HepG2 (cell line): ENCODE data around the gene RDH12. TPM values are rescaled to one million over a fixed set of nuclear protein-coding genes. Genes with fewer than 3 reads are reported as not detected.

Source experiments
- BRD4 ChIP-seq: sonication (generic); formaldehyde crosslinking; IDR thresholded peaks from 2 replicates; pipeline ENCODE4 v1.4.0; 2020; ENCODE audit warnings: missing genetic modification reagents
- EHMT2 ChIP-seq: fragments of 200-600 bp; sonication (generic); IDR thresholded peaks from 2 replicates; pipeline ENCODE4 v1.7.0; 2017; ENCODE audit warnings: antibody characterized with exemption, low read depth, low read length, borderline replicate concordance
- HNRNPH1 ChIP-seq: fragments of 200-400 bp; formaldehyde crosslinking; optimal IDR thresholded peaks from 2 replicates; pipeline ENCODE3; 2017; ENCODE audit warnings: mild to moderate bottlenecking, low read depth, low read length
- MATR3 ChIP-seq: sonication (generic); formaldehyde crosslinking; IDR thresholded peaks from 2 replicates; pipeline ENCODE4 v1.4.0; 2020; ENCODE audit warnings: missing genetic modification reagents
- NFATC3 ChIP-seq: sonication (generic); formaldehyde crosslinking; IDR thresholded peaks from 2 replicates; pipeline ENCODE4 v1.5.1; 2020; ENCODE audit warnings: mild to moderate bottlenecking, missing genetic modification reagents
- RORA ChIP-seq: sonication (generic); formaldehyde crosslinking; IDR thresholded peaks from 2 replicates; pipeline ENCODE4 v1.5.0; 2020; ENCODE audit warnings: mild to moderate bottlenecking, missing genetic modification reagents, moderate library complexity
- SMAD9 ChIP-seq: sonication (generic); formaldehyde crosslinking; IDR thresholded peaks from 2 replicates; pipeline ENCODE4 v1.5.1; 2020; ENCODE audit warnings: mild to moderate bottlenecking, missing genetic modification reagents
- SNAI1 ChIP-seq: sonication (generic); formaldehyde crosslinking; IDR thresholded peaks from 2 replicates; pipeline ENCODE4 v1.5.0; 2020; ENCODE audit warnings: mild to moderate bottlenecking, missing genetic modification reagents, borderline replicate concordance
- ZKSCAN1 ChIP-seq: fragments of 150-350 bp; IDR thresholded peaks from 2 replicates; pipeline ENCODE4 v1.6.1; 2014; ENCODE audit warnings: low read length
- ZNF44 ChIP-seq: sonication (generic); formaldehyde crosslinking; IDR thresholded peaks from 2 replicates; pipeline ENCODE4 v1.5.1; 2020; ENCODE audit warnings: mild to moderate bottlenecking, missing genetic modification reagents
- ZNF615 ChIP-seq: sonication (generic); formaldehyde crosslinking; IDR thresholded peaks from 2 replicates; pipeline ENCODE4 v1.5.0; 2020; ENCODE audit warnings: mild to moderate bottlenecking, missing genetic modification reagents, borderline replicate concordance
- ZSCAN21 ChIP-seq: sonication (generic); formaldehyde crosslinking; IDR thresholded peaks from 2 replicates; pipeline ENCODE4 v1.8.0; 2022; ENCODE audit warnings: mild to moderate bottlenecking, missing genetic modification reagents, moderate library complexity, borderline replicate concordance
- polyA plus RNA-seq, 8 experiments: library from polyadenylated mRNA; depleted of rRNA in 3 of 8; stranded (reverse) in 7 of 8; unstranded in 1 of 8; fragments of >200 nt; fragmentation: Illumina TruSeq in 4 of 8; extraction: Trizol in 4 of 8; gene quantifications; 2 replicates each; pipeline versions ENCODE4 v1.2.1 to v1.2.3, GENCODE V29; 2011 to 2016; ENCODE audit warnings: low read depth in 4 of 8, missing spikeins in 1 of 8, mixed read lengths in 1 of 8; ENCODE audit not compliant: insufficient read depth in 1 of 8
- total RNA-seq, 5 experiments: library from RNA; depleted of rRNA; stranded (reverse); fragments of >200 nt; fragmentation: Illumina TruSeq; extraction: Trizol; gene quantifications; 2 replicates each; pipeline ENCODE4 v1.2.3, GENCODE V29; 2016; ENCODE audit warnings: low read depth in 1 of 5
- TF ChIP-seq, protein P1 (sequence below): sonication (generic); formaldehyde crosslinking; IDR thresholded peaks from 2 replicates; pipeline ENCODE4 v1.5.1; 2020; ENCODE audit warnings: missing genetic modification reagents, mild to moderate bottlenecking, borderline replicate concordance
- TF ChIP-seq, protein P2 (sequence below): sonication (generic); formaldehyde crosslinking; IDR thresholded peaks from 2 replicates; pipeline ENCODE4 v1.4.0; 2020; ENCODE audit warnings: missing genetic modification reagents
- TF ChIP-seq, protein P3 (sequence below): sonication (generic); formaldehyde crosslinking; IDR thresholded peaks from 2 replicates; pipeline ENCODE4 v1.5.0; 2020; ENCODE audit warnings: missing genetic modification reagents, mild to moderate bottlenecking, borderline replicate concordance
- TF ChIP-seq, protein P4 (sequence below): IDR thresholded peaks from 2 replicates; pipeline ENCODE4 v1.6.1; 2016; ENCODE audit warnings: mild to moderate bottlenecking, missing biosample characterization, missing genetic modification reagents
- TF ChIP-seq, protein P5 (sequence below): sonication (generic); formaldehyde crosslinking; IDR thresholded peaks from 2 replicates; pipeline ENCODE4 v1.8.0; 2022; ENCODE audit warnings: missing genetic modification reagents, mild to moderate bottlenecking, borderline replicate concordance
- TF ChIP-seq, protein P6 (sequence below): sonication (generic); formaldehyde crosslinking; IDR thresholded peaks from 2 replicates; pipeline ENCODE4 v1.4.0; 2020; ENCODE audit warnings: mild to moderate bottlenecking, missing genetic modification reagents
- TF ChIP-seq, protein P7 (sequence below): sonication (generic); formaldehyde crosslinking; IDR thresholded peaks from 2 replicates; pipeline ENCODE4 v1.4.0; 2020; ENCODE audit warnings: missing genetic modification reagents, borderline replicate concordance

The RDH12 gene
- total and polyA plus RNA-seq, 2 of the 13 experiments (the other 11 are each of a cell fraction or from before 2014, with no cell fraction given) = 1.6 to 2.1 TPM

DNA sequence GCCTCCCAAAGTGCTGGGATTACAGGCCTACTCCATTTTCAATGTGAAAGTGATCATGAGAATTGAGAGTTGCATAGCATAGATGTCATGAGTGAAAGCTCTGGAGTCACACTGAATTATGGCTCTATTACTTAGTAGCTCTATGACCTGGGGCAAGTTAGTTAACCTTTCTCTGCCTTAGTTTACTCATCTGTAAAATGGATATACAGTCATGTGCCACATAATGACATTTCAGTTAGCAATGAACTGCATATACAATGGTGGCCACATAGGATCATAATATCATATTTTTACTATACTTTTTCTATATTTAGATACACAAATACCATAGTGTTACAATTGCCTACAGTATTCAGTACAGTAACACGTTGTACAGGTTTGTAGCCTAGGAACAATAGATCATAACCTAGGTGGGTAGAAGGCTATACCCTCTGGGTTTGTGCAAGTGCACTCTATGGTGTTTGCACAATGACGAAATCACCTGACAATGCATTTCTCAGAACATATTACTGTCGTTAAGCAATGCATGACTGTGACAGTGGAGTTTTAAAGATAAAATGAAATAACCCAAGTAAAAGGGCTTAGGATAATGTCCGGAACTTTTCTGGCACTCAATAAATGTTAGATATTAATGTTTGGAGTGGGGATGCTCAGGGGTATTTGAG is 61.6 kb downstream of the RDH12 start (continued):
- TF ChIP-seq NFATC3 (CRISPR knock-in tag) (no peak), RORA (no peak), ZKSCAN1 (no peak), ZNF44 (CRISPR knock-in tag) (no peak), EHMT2 (no peak), SMAD9 (CRISPR knock-in tag) (no peak), MATR3 (CRISPR knock-in tag) (no peak), ZSCAN21 (no peak), SNAI1 (no peak), ZNF615 (CRISPR knock-in tag) (no peak), HNRNPH1 (no peak), BRD4 (CRISPR knock-in tag) (no peak)
- TF ChIP-seq, protein P1, sequence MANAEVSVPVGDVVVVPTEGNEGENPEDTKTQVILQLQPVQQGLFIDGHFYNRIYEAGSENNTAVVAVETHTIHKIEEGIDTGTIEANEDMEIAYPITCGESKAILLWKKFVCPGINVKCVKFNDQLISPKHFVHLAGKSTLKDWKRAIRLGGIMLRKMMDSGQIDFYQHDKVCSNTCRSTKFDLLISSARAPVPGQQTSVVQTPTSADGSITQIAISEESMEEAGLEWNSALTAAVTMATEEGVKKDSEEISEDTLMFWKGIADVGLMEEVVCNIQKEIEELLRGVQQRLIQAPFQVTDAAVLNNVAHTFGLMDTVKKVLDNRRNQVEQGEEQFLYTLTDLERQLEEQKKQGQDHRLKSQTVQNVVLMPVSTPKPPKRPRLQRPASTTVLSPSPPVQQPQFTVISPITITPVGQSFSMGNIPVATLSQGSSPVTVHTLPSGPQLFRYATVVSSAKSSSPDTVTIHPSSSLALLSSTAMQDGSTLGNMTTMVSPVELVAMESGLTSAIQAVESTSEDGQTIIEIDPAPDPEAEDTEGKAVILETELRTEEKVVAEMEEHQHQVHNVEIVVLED (CRISPR knock-in tag) = no peak
- TF ChIP-seq, protein P2, sequence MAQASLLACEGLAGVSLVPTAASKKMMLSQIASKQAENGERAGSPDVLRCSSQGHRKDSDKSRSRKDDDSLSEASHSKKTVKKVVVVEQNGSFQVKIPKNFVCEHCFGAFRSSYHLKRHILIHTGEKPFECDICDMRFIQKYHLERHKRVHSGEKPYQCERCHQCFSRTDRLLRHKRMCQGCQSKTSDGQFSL (CRISPR knock-in tag) = no peak
- TF ChIP-seq, protein P3, sequence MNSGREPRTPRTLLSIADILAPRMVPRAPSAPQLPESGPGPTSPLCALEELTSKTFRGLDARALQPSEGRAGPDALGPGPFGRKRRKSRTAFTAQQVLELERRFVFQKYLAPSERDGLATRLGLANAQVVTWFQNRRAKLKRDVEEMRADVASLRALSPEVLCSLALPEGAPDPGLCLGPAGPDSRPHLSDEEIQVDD (CRISPR knock-in tag) = no peak
- TF ChIP-seq, protein P4, sequence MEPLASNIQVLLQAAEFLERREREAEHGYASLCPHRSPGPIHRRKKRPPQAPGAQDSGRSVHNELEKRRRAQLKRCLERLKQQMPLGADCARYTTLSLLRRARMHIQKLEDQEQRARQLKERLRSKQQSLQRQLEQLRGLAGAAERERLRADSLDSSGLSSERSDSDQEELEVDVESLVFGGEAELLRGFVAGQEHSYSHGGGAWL (CRISPR knock-in tag) = no peak
- TF ChIP-seq, protein P5, sequence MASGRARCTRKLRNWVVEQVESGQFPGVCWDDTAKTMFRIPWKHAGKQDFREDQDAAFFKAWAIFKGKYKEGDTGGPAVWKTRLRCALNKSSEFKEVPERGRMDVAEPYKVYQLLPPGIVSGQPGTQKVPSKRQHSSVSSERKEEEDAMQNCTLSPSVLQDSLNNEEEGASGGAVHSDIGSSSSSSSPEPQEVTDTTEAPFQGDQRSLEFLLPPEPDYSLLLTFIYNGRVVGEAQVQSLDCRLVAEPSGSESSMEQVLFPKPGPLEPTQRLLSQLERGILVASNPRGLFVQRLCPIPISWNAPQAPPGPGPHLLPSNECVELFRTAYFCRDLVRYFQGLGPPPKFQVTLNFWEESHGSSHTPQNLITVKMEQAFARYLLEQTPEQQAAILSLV = no peak
- TF ChIP-seq, protein P6, sequence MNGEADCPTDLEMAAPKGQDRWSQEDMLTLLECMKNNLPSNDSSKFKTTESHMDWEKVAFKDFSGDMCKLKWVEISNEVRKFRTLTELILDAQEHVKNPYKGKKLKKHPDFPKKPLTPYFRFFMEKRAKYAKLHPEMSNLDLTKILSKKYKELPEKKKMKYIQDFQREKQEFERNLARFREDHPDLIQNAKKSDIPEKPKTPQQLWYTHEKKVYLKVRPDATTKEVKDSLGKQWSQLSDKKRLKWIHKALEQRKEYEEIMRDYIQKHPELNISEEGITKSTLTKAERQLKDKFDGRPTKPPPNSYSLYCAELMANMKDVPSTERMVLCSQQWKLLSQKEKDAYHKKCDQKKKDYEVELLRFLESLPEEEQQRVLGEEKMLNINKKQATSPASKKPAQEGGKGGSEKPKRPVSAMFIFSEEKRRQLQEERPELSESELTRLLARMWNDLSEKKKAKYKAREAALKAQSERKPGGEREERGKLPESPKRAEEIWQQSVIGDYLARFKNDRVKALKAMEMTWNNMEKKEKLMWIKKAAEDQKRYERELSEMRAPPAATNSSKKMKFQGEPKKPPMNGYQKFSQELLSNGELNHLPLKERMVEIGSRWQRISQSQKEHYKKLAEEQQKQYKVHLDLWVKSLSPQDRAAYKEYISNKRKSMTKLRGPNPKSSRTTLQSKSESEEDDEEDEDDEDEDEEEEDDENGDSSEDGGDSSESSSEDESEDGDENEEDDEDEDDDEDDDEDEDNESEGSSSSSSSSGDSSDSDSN (CRISPR knock-in tag) = no peak
- TF ChIP-seq, protein P7, sequence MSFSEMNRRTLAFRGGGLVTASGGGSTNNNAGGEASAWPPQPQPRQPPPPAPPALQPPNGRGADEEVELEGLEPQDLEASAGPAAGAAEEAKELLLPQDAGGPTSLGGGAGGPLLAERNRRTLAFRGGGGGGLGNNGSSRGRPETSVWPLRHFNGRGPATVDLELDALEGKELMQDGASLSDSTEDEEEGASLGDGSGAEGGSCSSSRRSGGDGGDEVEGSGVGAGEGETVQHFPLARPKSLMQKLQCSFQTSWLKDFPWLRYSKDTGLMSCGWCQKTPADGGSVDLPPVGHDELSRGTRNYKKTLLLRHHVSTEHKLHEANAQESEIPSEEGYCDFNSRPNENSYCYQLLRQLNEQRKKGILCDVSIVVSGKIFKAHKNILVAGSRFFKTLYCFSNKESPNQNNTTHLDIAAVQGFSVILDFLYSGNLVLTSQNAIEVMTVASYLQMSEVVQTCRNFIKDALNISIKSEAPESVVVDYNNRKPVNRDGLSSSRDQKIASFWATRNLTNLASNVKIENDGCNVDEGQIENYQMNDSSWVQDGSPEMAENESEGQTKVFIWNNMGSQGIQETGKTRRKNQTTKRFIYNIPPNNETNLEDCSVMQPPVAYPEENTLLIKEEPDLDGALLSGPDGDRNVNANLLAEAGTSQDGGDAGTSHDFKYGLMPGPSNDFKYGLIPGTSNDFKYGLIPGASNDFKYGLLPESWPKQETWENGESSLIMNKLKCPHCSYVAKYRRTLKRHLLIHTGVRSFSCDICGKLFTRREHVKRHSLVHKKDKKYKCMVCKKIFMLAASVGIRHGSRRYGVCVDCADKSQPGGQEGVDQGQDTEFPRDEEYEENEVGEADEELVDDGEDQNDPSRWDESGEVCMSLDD (CRISPR knock-in tag) = no peak
